CD4-positive, alpha-beta T cell treated with Interleukin-15 for 4 hours (primary cell): ENCODE data around the gene CMPK2.

Experiments used
- DNase-seq: peaks from one replicate; pipeline ENCODE4 v3.0.0-alpha.2; 2020; ENCODE audit warnings: low spot score

CMPK2 gene

GRCh38 chr2:6810961-6811360, 54.7 kb downstream of the CMPK2 start:
- no peak for DNase-seq

GRCh38 chr2:6808426-6808825, 57.3 kb downstream of the CMPK2 start:
- DNase-seq: no peak

DNA sequence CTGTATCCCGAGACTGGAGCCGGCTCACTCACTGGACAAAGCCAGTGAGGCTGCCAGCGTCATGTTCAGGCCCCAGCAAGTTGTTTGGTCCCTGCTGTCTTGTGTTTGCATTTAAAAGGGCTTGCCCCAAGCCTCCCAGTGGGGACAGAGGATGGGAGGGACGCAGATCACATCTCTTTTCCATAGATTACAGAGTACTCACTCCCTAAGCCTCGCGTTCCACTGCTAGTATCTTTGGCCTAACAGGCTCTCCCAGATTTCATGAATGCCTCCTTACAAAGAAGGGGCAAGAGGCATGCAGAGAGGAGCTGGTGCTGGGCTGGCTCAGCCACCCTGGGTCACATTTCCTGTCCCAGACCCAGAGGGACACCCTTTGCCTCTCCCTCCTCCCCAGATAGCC, 59.1 kb downstream of the CMPK2 start:
- no peak for DNase-seq

GRCh38 chr2:6800553-6800952, 65.2 kb downstream of the CMPK2 start:
- no peak for DNase-seq
